ENCODE measurements around the gene GMCL1. TPM values are rescaled to one million over a fixed set of nuclear protein-coding genes. Genes with fewer than 3 reads are reported as not detected.

Gene GMCL1
- total and polyA plus RNA-seq, 2 of the 13 experiments (the other 11 are each of a cell fraction or from before 2014, with no cell fraction given) = 18.7 to 24.0 TPM

DNA sequence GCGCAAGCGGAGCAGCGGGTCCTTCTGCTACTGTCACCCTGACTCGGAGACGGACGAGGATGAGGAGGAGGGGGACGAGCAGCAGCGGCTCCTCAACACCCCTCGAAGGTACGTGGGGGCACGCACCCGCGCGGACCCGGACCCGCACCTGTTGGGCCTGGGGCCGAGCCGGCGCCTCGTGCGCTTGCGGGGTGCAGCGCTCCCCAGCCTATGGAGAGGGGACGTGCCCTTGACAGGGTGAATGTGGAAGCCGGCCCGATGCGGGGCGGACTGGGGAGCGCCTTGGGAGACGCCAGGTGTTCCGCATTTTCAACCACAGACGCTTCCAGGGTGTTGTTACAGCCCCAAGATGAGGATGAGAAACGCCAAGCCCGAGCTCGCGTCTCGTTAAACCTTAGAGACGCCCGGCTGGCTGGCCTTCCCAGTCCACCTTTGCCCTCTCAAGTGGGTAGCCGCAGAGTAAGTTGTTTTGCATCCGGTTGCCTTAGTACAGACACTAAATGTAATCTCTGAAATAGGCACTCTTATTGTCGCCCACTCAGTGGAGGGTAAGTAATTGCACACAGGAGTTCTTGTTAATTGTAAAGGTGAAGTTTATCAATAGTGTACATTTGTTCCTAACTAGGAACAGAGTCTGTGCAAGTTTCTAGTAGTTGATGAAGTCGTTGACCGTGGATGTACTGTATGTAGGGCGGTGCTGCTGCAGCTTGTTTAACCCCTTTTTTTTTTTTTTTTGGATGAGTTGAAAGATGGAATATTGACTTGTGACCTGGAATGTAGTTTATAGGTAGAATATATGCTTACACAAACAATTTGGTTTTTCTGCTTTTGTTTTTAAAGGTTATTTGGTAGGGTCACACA is 815 bp downstream of the GMCL1 start (continued):
- TF ChIP-seq, protein P1, sequence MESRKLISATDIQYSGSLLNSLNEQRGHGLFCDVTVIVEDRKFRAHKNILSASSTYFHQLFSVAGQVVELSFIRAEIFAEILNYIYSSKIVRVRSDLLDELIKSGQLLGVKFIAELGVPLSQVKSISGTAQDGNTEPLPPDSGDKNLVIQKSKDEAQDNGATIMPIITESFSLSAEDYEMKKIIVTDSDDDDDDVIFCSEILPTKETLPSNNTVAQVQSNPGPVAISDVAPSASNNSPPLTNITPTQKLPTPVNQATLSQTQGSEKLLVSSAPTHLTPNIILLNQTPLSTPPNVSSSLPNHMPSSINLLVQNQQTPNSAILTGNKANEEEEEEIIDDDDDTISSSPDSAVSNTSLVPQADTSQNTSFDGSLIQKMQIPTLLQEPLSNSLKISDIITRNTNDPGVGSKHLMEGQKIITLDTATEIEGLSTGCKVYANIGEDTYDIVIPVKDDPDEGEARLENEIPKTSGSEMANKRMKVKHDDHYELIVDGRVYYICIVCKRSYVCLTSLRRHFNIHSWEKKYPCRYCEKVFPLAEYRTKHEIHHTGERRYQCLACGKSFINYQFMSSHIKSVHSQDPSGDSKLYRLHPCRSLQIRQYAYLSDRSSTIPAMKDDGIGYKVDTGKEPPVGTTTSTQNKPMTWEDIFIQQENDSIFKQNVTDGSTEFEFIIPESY (CRISPR knock-in tag; IDR thresholded peaks at IDR 0.05) = no peak
- no peak for TF ChIP-seq KDM2A (CRISPR knock-in tag; IDR thresholded peaks at IDR 0.05; ENCODE audit: borderline replicate concordance, low read depth)
- no peak for TF ChIP-seq ZC3H13 (CRISPR knock-in tag; IDR thresholded peaks at IDR 0.05)
- TF ChIP-seq ZNF850 (CRISPR knock-in tag; conservative IDR thresholded peaks at IDR 0.05) = no peak
- TF ChIP-seq ZNF629 (CRISPR knock-in tag; conservative IDR thresholded peaks at IDR 0.05) = no peak
- TF ChIP-seq, protein P2, sequence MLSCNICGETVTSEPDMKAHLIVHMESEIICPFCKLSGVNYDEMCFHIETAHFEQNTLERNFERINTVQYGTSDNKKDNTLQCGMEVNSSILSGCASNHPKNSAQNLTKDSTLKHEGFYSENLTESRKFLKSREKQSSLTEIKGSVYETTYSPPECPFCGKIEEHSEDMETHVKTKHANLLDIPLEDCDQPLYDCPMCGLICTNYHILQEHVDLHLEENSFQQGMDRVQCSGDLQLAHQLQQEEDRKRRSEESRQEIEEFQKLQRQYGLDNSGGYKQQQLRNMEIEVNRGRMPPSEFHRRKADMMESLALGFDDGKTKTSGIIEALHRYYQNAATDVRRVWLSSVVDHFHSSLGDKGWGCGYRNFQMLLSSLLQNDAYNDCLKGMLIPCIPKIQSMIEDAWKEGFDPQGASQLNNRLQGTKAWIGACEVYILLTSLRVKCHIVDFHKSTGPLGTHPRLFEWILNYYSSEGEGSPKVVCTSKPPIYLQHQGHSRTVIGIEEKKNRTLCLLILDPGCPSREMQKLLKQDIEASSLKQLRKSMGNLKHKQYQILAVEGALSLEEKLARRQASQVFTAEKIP (CRISPR knock-in tag; IDR thresholded peaks at IDR 0.05; ENCODE audit: borderline replicate concordance) = no peak
- TF ChIP-seq MAFG (CRISPR knock-in tag; IDR thresholded peaks at IDR 0.05) = peak; percentile 4; the same call in 1 of the 2 replicates
- TF ChIP-seq, protein P3, sequence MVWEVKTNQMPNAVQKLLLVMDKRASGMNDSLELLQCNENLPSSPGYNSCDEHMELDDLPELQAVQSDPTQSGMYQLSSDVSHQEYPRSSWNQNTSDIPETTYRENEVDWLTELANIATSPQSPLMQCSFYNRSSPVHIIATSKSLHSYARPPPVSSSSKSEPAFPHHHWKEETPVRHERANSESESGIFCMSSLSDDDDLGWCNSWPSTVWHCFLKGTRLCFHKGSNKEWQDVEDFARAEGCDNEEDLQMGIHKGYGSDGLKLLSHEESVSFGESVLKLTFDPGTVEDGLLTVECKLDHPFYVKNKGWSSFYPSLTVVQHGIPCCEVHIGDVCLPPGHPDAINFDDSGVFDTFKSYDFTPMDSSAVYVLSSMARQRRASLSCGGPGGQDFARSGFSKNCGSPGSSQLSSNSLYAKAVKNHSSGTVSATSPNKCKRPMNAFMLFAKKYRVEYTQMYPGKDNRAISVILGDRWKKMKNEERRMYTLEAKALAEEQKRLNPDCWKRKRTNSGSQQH (CRISPR knock-in tag; IDR thresholded peaks at IDR 0.05; ENCODE audit: low read depth) = no peak
- TF ChIP-seq KMT2A (CRISPR knock-in tag; IDR thresholded peaks at IDR 0.05) = peak; percentile 9; the same call in 1 of the 2 replicates
- TF ChIP-seq, protein P4, sequence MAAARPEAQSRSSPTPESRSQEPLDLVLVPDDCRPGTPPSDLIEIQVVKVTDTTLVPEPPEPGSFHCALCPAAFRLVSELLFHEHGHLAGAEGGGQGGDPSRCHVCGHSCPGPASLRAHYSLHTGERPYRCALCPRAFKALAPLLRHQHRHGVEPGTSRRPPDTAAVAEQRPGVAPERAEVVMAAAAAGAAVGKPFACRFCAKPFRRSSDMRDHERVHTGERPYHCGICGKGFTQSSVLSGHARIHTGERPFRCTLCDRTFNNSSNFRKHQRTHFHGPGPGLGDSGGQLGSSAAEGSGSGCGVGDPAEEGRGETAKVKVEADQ (CRISPR knock-in tag; IDR thresholded peaks at IDR 0.05; ENCODE audit: borderline replicate concordance) = 0 out of 2 replicates have a peak, but pooled peaks have one; percentile 64
- TF ChIP-seq FOSL2 (CRISPR knock-in tag; IDR thresholded peaks at IDR 0.05) = no peak
- no peak for TF ChIP-seq HDAC2 (CRISPR knock-in tag; IDR thresholded peaks at IDR 0.05)
- TF ChIP-seq, protein P5, sequence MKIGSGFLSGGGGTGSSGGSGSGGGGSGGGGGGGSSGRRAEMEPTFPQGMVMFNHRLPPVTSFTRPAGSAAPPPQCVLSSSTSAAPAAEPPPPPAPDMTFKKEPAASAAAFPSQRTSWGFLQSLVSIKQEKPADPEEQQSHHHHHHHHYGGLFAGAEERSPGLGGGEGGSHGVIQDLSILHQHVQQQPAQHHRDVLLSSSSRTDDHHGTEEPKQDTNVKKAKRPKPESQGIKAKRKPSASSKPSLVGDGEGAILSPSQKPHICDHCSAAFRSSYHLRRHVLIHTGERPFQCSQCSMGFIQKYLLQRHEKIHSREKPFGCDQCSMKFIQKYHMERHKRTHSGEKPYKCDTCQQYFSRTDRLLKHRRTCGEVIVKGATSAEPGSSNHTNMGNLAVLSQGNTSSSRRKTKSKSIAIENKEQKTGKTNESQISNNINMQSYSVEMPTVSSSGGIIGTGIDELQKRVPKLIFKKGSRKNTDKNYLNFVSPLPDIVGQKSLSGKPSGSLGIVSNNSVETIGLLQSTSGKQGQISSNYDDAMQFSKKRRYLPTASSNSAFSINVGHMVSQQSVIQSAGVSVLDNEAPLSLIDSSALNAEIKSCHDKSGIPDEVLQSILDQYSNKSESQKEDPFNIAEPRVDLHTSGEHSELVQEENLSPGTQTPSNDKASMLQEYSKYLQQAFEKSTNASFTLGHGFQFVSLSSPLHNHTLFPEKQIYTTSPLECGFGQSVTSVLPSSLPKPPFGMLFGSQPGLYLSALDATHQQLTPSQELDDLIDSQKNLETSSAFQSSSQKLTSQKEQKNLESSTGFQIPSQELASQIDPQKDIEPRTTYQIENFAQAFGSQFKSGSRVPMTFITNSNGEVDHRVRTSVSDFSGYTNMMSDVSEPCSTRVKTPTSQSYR (CRISPR knock-in tag; IDR thresholded peaks at IDR 0.05; ENCODE audit: borderline replicate concordance) = no peak
- TF ChIP-seq ELF4 (CRISPR knock-in tag; IDR thresholded peaks at IDR 0.05; ENCODE audit: borderline replicate concordance) = no peak
- TF ChIP-seq, protein P6, sequence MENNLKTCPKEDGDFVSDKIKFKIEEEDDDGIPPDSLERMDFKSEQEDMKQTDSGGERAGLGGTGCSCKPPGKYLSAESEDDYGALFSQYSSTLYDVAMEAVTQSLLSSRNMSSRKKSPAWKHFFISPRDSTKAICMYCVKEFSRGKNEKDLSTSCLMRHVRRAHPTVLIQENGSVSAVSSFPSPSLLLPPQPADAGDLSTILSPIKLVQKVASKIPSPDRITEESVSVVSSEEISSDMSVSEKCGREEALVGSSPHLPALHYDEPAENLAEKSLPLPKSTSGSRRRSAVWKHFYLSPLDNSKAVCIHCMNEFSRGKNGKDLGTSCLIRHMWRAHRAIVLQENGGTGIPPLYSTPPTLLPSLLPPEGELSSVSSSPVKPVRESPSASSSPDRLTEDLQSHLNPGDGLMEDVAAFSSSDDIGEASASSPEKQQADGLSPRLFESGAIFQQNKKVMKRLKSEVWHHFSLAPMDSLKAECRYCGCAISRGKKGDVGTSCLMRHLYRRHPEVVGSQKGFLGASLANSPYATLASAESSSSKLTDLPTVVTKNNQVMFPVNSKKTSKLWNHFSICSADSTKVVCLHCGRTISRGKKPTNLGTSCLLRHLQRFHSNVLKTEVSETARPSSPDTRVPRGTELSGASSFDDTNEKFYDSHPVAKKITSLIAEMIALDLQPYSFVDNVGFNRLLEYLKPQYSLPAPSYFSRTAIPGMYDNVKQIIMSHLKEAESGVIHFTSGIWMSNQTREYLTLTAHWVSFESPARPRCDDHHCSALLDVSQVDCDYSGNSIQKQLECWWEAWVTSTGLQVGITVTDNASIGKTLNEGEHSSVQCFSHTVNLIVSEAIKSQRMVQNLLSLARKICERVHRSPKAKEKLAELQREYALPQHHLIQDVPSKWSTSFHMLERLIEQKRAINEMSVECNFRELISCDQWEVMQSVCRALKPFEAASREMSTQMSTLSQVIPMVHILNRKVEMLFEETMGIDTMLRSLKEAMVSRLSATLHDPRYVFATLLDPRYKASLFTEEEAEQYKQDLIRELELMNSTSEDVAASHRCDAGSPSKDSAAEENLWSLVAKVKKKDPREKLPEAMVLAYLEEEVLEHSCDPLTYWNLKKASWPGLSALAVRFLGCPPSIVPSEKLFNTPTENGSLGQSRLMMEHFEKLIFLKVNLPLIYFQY (CRISPR knock-in tag; IDR thresholded peaks at IDR 0.05; ENCODE audit: borderline replicate concordance) = no peak
